Measurements from ENCODE around the gene USP32.
"Not testable (repeated sequence)": the region's sequence is repeated elsewhere in the genome, so short reads cannot be mapped to it uniquely, and the experiment has no call there.

The USP32 gene

GRCh38 chr17:60292697-60293096 is 99.2 kb downstream of the USP32 start:
- DNase-seq: no peak

- DNase-seq: peak in 1 of 5 experiments; percentile 27
These were observed 107.2 kb downstream of the USP32 start for GRCh38 chr17:60284709-60285108.

- no peak for DNase-seq
These were observed 108.1 kb downstream of the USP32 start for GRCh38 chr17:60283816-60284215.

- no peak for DNase-seq
These were observed 111.3 kb downstream of the USP32 start for GRCh38 chr17:60280673-60281072.

- DNase-seq: no peak
These were observed 113.7 kb downstream of the USP32 start for GRCh38 chr17:60278237-60278636.

- no peak for DNase-seq
These were observed 114.7 kb downstream of the USP32 start for GRCh38 chr17:60277258-60277657.

- DNase-seq: no peak
These were observed 122.5 kb downstream of the USP32 start for GRCh38 chr17:60269417-60269816.

- DNase-seq: no peak
These were observed 131.4 kb downstream of the USP32 start for GRCh38 chr17:60260540-60260939.

GRCh38 chr17:60258313-60258712 is 133.6 kb downstream of the USP32 start:
- DNase-seq: no peak

GRCh38 chr17:60256174-60256573 is 135.8 kb downstream of the USP32 start:
- DNase-seq: no peak

GRCh38 chr17:60253048-60253447 is 138.9 kb downstream of the USP32 start:
- peak in 1 of 5 experiments; percentile 65 for DNase-seq

GRCh38 chr17:60252459-60252858 is 139.5 kb downstream of the USP32 start:
- no peak for DNase-seq

- DNase-seq: no peak
These were observed 142.6 kb downstream of the USP32 start for GRCh38 chr17:60249290-60249826.

- DNase-seq: no peak
These were observed 143.2 kb downstream of the USP32 start for GRCh38 chr17:60248618-60249289.

- DNase-seq: peak in 1 of 5 experiments; percentile 28
These were observed 144.0 kb downstream of the USP32 start for GRCh38 chr17:60247836-60248461.

GRCh38 chr17:60244656-60245055 is 147.3 kb downstream of the USP32 start:
- no peak for DNase-seq

GRCh38 chr17:60240290-60240689 is 151.6 kb downstream of the USP32 start:
- no peak for DNase-seq

- DNase-seq: no peak
These were observed 160.2 kb downstream of the USP32 start for GRCh38 chr17:60231691-60232090.

GRCh38 chr17:60231234-60231633 is 160.7 kb downstream of the USP32 start:
- peak in 1 of 5 experiments; percentile 22 for DNase-seq

- no peak for DNase-seq
These were observed 161.6 kb downstream of the USP32 start for GRCh38 chr17:60230358-60230757.

GRCh38 chr17:60229188-60229802 is 162.6 kb downstream of the USP32 start:
- DNase-seq: no peak

- not testable (repeated sequence) for DNase-seq
These were observed 164.7 kb downstream of the USP32 start for GRCh38 chr17:60227276-60227675.

GRCh38 chr17:60224064-60224463 is 167.9 kb downstream of the USP32 start:
- DNase-seq: no peak

GRCh38 chr17:60223456-60223855 is 168.5 kb downstream of the USP32 start:
- no peak for DNase-seq
